ENCODE measurements around the gene TMCC2. TPM values are rescaled to one million over a fixed set of nuclear protein-coding genes. Genes with fewer than 3 reads are reported as not detected.

Gene TMCC2
- total RNA-seq, 1 donor from 2014 or later, result 10.6 TPM

- Histone ChIP-seq H3K27me3 (ENCODE audit: insufficient read depth, low read length) (no peaks in the 10 kb centered on the region), H3K27ac (ENCODE audit: low read depth, low read length) (no peak overlapping the region), H3K4me2 (ENCODE audit: low read length) (no peak overlapping the region), H3K9me3 (ENCODE audit: insufficient read depth, low read depth, low read length) (no peaks in the 10 kb centered on the region), H3K4me1 (ENCODE audit: insufficient read depth, low read length) (no peaks in the 10 kb centered on the region), H4K20me1 (ENCODE audit: insufficient read depth, low read length) (peaks cover 36% of the 10 kb centered on the region), H3K9ac (ENCODE audit: low read length) (no peak overlapping the region), H3K36me3 (ENCODE audit: insufficient read depth, low read length) (no peaks in the 10 kb centered on the region), H2AFZ (ENCODE audit: low read depth, low read length) (no peak overlapping the region), H3K4me3 (ENCODE audit: insufficient read depth, low read depth, low read length) (no peak overlapping the region), H3K79me2 (ENCODE audit: insufficient read depth, low read length) (peaks cover 26% of the 10 kb centered on the region)
- Mint-ChIP-seq H3K27ac (ENCODE audit: unreplicated experiment) (no peak overlapping the region), H3K36me3 (ENCODE audit: low read depth, unreplicated experiment) (peaks cover 18% of the 10 kb centered on the region), H3K9me3 (ENCODE audit: unreplicated experiment) (peaks cover 2% of the 10 kb centered on the region), H3K4me1 (ENCODE audit: low read depth, unreplicated experiment) (peaks cover 30% of the 10 kb centered on the region), H3K4me3 (ENCODE audit: unreplicated experiment) (no peak overlapping the region), H3K27me3 (ENCODE audit: low read depth, unreplicated experiment) (no peaks in the 10 kb centered on the region)
- FAIRE-seq, result no peak
- TF ChIP-seq EZH2 (IDR thresholded peaks at IDR 0.05; ENCODE audit: insufficient read depth, low read length), result no peak
- TF ChIP-seq CTCF (IDR thresholded peaks at IDR 0.05; ENCODE audit: insufficient read depth, low read depth, low read length), result no peak
- no peak for DNase-seq (ENCODE audit: low read depth)
Measured at GRCh38 chr1:205187420-205187819, 40.3 kb upstream of the TMCC2 start.

- peaks cover 25% of the 10 kb centered on the region for H3K4me1 Mint-ChIP-seq (ENCODE audit: low read depth, unreplicated experiment)
- H4K20me1 ChIP-seq (ENCODE audit: insufficient read depth, low read length), result peaks cover 38% of the 10 kb centered on the region
- no peak overlapping the region for H3K9ac ChIP-seq (ENCODE audit: low read length)
- peaks cover 2% of the 10 kb centered on the region for H3K9me3 Mint-ChIP-seq (ENCODE audit: unreplicated experiment)
- H2AFZ ChIP-seq (ENCODE audit: low read depth, low read length), result no peak overlapping the region
- no peaks in the 10 kb centered on the region for H3K9me3 ChIP-seq (ENCODE audit: insufficient read depth, low read depth, low read length)
- no peak overlapping the region for H3K27ac Mint-ChIP-seq (ENCODE audit: unreplicated experiment)
- H3K4me1 ChIP-seq (ENCODE audit: insufficient read depth, low read length), result no peaks in the 10 kb centered on the region
- FAIRE-seq (no peak), DNase-seq (ENCODE audit: low read depth) (no peak)
- no peak overlapping the region for H3K27ac ChIP-seq (ENCODE audit: low read depth, low read length)
- no peak overlapping the region for H3K4me3 ChIP-seq (ENCODE audit: insufficient read depth, low read depth, low read length)
- no peaks in the 10 kb centered on the region for H3K27me3 ChIP-seq (ENCODE audit: insufficient read depth, low read length)
- H3K4me3 Mint-ChIP-seq (ENCODE audit: unreplicated experiment), result no peak overlapping the region
- H3K4me2 ChIP-seq (ENCODE audit: low read length), result no peak overlapping the region
- H3K27me3 Mint-ChIP-seq (ENCODE audit: low read depth, unreplicated experiment), result no peaks in the 10 kb centered on the region
- no peaks in the 10 kb centered on the region for H3K36me3 ChIP-seq (ENCODE audit: insufficient read depth, low read length)
- no peak for TF ChIP-seq EZH2 (IDR thresholded peaks at IDR 0.05; ENCODE audit: insufficient read depth, low read length)
- no peak for TF ChIP-seq CTCF (IDR thresholded peaks at IDR 0.05; ENCODE audit: insufficient read depth, low read depth, low read length)
- peaks cover 26% of the 10 kb centered on the region for H3K79me2 ChIP-seq (ENCODE audit: insufficient read depth, low read length)
- H3K36me3 Mint-ChIP-seq (ENCODE audit: low read depth, unreplicated experiment), result peaks cover 16% of the 10 kb centered on the region
Measured at GRCh38 chr1:205188098-205188497, 39.6 kb upstream of the TMCC2 start.

GRCh38 chr1:205188596-205188995 lies 39.1 kb upstream of the TMCC2 start:
- FAIRE-seq (no peak), DNase-seq (ENCODE audit: low read depth) (no peak)
- H3K9me3 Mint-ChIP-seq (ENCODE audit: unreplicated experiment), result peaks cover 2% of the 10 kb centered on the region
- H3K27ac Mint-ChIP-seq (ENCODE audit: unreplicated experiment), result no peak overlapping the region
- Histone ChIP-seq H3K4me3 (ENCODE audit: insufficient read depth, low read depth, low read length) (no peak overlapping the region), H2AFZ (ENCODE audit: low read depth, low read length) (no peak overlapping the region), H3K4me2 (ENCODE audit: low read length) (no peak overlapping the region), H3K4me1 (ENCODE audit: insufficient read depth, low read length) (no peaks in the 10 kb centered on the region), H4K20me1 (ENCODE audit: insufficient read depth, low read length) (peaks cover 38% of the 10 kb centered on the region), H3K36me3 (ENCODE audit: insufficient read depth, low read length) (no peaks in the 10 kb centered on the region), H3K27me3 (ENCODE audit: insufficient read depth, low read length) (no peaks in the 10 kb centered on the region), H3K27ac (ENCODE audit: low read depth, low read length) (no peak overlapping the region), H3K9me3 (ENCODE audit: insufficient read depth, low read depth, low read length) (no peaks in the 10 kb centered on the region), H3K79me2 (ENCODE audit: insufficient read depth, low read length) (peaks cover 26% of the 10 kb centered on the region), H3K9ac (ENCODE audit: low read length) (no peak overlapping the region)
- H3K27me3 Mint-ChIP-seq (ENCODE audit: low read depth, unreplicated experiment), result no peaks in the 10 kb centered on the region
- peaks cover 21% of the 10 kb centered on the region for H3K4me1 Mint-ChIP-seq (ENCODE audit: low read depth, unreplicated experiment)
- peaks cover 17% of the 10 kb centered on the region for H3K36me3 Mint-ChIP-seq (ENCODE audit: low read depth, unreplicated experiment)
- H3K4me3 Mint-ChIP-seq (ENCODE audit: unreplicated experiment), result no peak overlapping the region
- no peak for TF ChIP-seq EZH2 (IDR thresholded peaks at IDR 0.05; ENCODE audit: insufficient read depth, low read length)
- no peak for TF ChIP-seq CTCF (IDR thresholded peaks at IDR 0.05; ENCODE audit: insufficient read depth, low read depth, low read length)

Measured in astrocyte (in vitro differentiated cells and primary cell).